ENCODE results near the gene PHLPP1. TPM values are rescaled to one million over a fixed set of nuclear protein-coding genes. Genes with fewer than 3 reads are reported as not detected.

Gene PHLPP1
- total RNA-seq, 1 donor from 2014 or later: 21.2 TPM

- Mint-ChIP-seq H3K4me3 (no peak overlapping the region), H3K27ac (no peak overlapping the region), H3K27me3 (ENCODE audit: low read depth) (no peaks in the 10 kb centered on the region), H3K4me1 (no peaks in the 10 kb centered on the region), H3K36me3 (peaks cover 3% of the 10 kb centered on the region), H3K9me3 (peaks cover 3% of the 10 kb centered on the region)
- TF ChIP-seq CTCF (IDR thresholded peaks at IDR 0.05; ENCODE audit: unreplicated experiment): no peak
- no peak for DNase-seq (ENCODE audit: low spot score in 2 of 2, unreplicated experiment in 2 of 2)
Observed at GRCh38 chr18:62844850-62845643, 129.7 kb downstream of the PHLPP1 start.

GRCh38 chr18:62846313-62846712 is 131.0 kb downstream of the PHLPP1 start:
- H3K4me3 Mint-ChIP-seq: no peak overlapping the region
- no peak for TF ChIP-seq CTCF (IDR thresholded peaks at IDR 0.05; ENCODE audit: unreplicated experiment)
- no peak for DNase-seq (ENCODE audit: low spot score in 2 of 2, unreplicated experiment in 2 of 2)
- no peaks in the 10 kb centered on the region for H3K4me1 Mint-ChIP-seq
- peaks cover 3% of the 10 kb centered on the region for H3K9me3 Mint-ChIP-seq
- H3K27ac Mint-ChIP-seq: no peak overlapping the region
- no peaks in the 10 kb centered on the region for H3K27me3 Mint-ChIP-seq (ENCODE audit: low read depth)
- peaks cover 3% of the 10 kb centered on the region for H3K36me3 Mint-ChIP-seq

- H3K36me3 Mint-ChIP-seq: peaks cover 3% of the 10 kb centered on the region
- H3K9me3 Mint-ChIP-seq: peaks cover 3% of the 10 kb centered on the region
- H3K27me3 Mint-ChIP-seq (ENCODE audit: low read depth): no peaks in the 10 kb centered on the region
Observed at GRCh38 chr18:62847081-62847480, 131.7 kb downstream of the PHLPP1 start.

GRCh38 chr18:62848946-62849345 is 133.6 kb downstream of the PHLPP1 start:
- TF ChIP-seq CTCF (IDR thresholded peaks at IDR 0.05; ENCODE audit: unreplicated experiment): no peak
- no peaks in the 10 kb centered on the region for H3K4me1 Mint-ChIP-seq
- H3K27me3 Mint-ChIP-seq (ENCODE audit: low read depth): no peaks in the 10 kb centered on the region
- no peak for DNase-seq (ENCODE audit: low spot score in 2 of 2, unreplicated experiment in 2 of 2)
- H3K9me3 Mint-ChIP-seq: no peaks in the 10 kb centered on the region
- no peaks in the 10 kb centered on the region for H3K36me3 Mint-ChIP-seq
- H3K4me3 Mint-ChIP-seq: no peak overlapping the region
- no peak overlapping the region for H3K27ac Mint-ChIP-seq

More at GRCh38 chr18:62847081-62847480, 131.7 kb downstream of the PHLPP1 start:
- H3K4me1 Mint-ChIP-seq: no peaks in the 10 kb centered on the region
- TF ChIP-seq CTCF (IDR thresholded peaks at IDR 0.05; ENCODE audit: unreplicated experiment): no peak
- H3K4me3 Mint-ChIP-seq: no peak overlapping the region
- no peak overlapping the region for H3K27ac Mint-ChIP-seq
- no peak for DNase-seq (ENCODE audit: low spot score in 2 of 2, unreplicated experiment in 2 of 2)

GRCh38 chr18:62850619-62851306 is 135.4 kb downstream of the PHLPP1 start:
- Mint-ChIP-seq H3K4me1 (no peaks in the 10 kb centered on the region), H3K27ac (no peak overlapping the region), H3K9me3 (no peaks in the 10 kb centered on the region), H3K4me3 (no peak overlapping the region), H3K27me3 (ENCODE audit: low read depth) (no peaks in the 10 kb centered on the region), H3K36me3 (no peaks in the 10 kb centered on the region)
- no peak for TF ChIP-seq CTCF (IDR thresholded peaks at IDR 0.05; ENCODE audit: unreplicated experiment)
- no peak for DNase-seq (ENCODE audit: low spot score in 2 of 2, unreplicated experiment in 2 of 2)

All from mesothelial cell of epicardium (in vitro differentiated cells).